NCI-H69 (cell line): Measurements from ENCODE around the gene KCNIP1.

ENCODE experiments used
- DNase-seq: peaks from one replicate; lab custom pipeline; 2025; lab: John Stamatoyannopoulos, UW

Gene KCNIP1

GRCh38 chr5:170711300-170711699 lies 207.5 kb downstream of the KCNIP1 start:
- no peak for DNase-seq

GRCh38 chr5:170715141-170715540 lies 211.3 kb downstream of the KCNIP1 start:
- no peak for DNase-seq

DNA sequence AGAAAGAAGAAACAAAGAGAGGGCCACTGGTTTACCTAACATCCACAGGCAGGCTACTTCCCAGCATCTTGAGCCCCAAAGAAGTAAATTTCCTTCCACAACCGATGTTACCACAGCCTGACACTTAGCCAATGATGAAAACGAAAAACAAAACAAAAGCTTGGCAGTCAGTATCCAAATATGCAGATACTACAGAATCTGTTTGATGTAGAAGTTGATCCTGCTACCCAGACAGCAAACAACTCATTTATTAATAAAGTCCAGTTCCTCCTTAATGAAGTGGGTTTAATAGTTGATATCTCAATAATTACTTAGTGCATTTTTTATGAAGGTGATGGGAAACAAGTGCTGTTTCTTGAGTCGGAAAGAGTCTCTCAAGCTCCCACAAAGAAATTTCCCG lies 212.6 kb downstream of the KCNIP1 start:
- no peak for DNase-seq

- no peak for DNase-seq
These were observed 215.7 kb downstream of the KCNIP1 start for GRCh38 chr5:170719551-170719950.

- no peak for DNase-seq
These were observed 216.4 kb downstream of the KCNIP1 start for GRCh38 chr5:170720179-170720578.

GRCh38 chr5:170720984-170721383 lies 217.2 kb downstream of the KCNIP1 start:
- DNase-seq, result no peak

DNA sequence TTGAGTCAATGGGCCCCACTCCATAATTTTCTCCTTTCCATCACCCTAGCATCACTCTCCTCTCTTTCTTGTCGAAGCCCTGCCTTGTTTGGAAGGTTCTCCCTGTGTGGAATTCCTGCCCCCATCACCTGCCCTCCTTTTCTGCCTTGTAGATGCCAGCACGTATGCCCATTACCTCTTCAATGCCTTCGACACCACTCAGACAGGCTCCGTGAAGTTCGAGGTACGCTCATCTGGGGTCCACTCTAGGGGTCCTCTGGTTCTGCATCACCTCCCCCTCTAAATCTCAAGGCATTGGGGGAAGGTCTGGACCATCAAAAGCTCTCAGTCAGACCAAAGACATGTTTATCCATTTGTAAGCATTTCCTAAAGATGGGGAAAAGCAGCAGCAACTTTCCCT lies 217.9 kb downstream of the KCNIP1 start:
- DNase-seq, result no peak

DNA sequence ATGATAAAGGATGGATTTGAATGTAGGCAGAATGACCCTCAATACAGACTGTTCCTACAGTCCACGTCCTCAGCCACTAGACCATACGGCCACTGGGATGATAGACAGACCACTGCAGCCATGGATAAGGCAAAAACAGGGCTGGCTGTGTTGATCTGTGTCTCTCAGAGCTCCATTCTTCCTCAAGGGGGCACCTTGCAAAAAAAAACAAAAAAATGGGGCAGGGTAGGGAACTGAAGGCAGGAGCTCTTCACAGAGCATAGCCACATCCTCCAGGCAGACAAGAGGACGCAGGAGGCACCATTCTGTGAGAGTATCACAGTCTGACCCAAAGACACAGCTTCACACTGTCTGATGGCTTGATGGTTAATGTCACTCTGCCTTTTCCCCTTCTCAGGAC lies 218.5 kb downstream of the KCNIP1 start:
- DNase-seq, result no peak

DNA sequence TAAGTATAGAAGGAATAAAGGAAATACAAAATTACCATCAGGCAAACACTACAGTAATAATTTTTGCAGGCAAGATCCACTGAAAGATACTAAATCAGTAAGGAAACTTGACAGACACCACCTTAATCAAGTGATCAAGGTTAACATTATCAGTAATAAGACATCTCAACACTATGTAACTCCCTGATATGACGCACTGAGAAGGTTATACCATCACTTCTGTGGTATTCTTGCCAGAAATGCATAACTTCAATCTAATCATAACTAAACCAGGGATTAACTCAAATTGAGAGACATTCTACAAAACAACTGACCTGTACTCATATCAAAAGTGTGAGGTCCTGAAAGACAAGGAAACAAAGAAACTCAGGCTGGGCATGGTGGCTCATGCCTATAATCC lies 227.2 kb downstream of the KCNIP1 start:
- DNase-seq, result no peak

GRCh38 chr5:170732685-170733084 lies 228.9 kb downstream of the KCNIP1 start:
- DNase-seq, result no peak

- no peak for DNase-seq
These were observed 233.1 kb downstream of the KCNIP1 start for GRCh38 chr5:170736966-170737365.

- DNase-seq, result no peak
These were observed 233.8 kb downstream of the KCNIP1 start for GRCh38 chr5:170737591-170737990.

DNA sequence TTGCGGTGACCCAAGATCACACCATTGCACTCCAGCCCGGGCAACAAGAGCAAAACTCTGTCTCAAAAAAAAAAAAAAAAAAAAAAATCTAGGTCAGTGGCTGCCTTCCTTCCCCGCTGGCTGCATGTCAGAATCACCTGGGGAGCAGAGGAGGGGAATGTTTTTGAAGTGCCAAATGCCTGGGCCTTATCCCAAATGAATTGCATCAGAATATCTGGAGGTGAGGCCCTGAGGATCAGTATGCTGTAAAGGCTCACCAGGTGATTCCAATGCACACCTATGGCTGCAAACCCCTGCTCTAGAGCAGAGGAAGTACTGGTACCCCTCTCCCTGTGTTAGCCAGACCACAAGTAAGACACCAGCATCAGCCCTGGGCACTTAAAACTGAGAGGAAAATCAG lies 235.0 kb downstream of the KCNIP1 start:
- no peak for DNase-seq

- DNase-seq, result no peak
These were observed 235.6 kb downstream of the KCNIP1 start for GRCh38 chr5:170739446-170739845.

DNA sequence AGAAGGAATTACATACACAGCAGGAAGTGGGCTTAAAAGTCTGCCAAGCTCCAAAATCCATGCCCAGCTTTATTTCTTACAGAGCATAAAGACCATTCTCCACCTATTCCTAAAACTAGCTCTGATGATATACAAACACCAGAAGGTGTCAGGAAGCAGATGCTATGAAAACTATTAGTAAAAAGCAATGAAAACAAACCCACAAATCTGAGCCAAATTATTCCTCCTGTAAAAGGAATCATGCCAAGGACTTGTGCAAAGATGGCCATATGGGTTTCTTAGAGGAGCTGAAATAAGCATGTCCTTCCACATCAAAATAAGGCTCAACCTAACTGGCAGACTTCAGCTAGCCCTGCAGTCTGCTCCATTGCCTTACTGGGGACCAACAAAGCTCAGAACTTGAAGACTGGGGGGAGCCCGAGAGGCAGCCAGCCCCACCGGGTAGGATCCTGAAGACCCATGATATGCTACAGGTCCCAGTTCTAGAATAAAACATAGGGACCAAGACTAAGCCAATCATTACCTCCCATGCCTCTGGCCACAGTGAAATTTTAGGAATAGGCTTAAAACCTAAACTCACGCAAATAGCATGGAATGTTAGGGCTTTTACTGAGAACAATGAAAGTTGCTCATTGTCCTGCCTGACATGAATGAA lies 236.9 kb downstream of the KCNIP1 start:
- DNase-seq, result peak; percentile 13

- no peak for DNase-seq
These were observed 238.0 kb downstream of the KCNIP1 start for GRCh38 chr5:170741801-170742200.

GRCh38 chr5:170743876-170744212 lies 240.0 kb downstream of the KCNIP1 start:
- peak; percentile 65 for DNase-seq

DNA sequence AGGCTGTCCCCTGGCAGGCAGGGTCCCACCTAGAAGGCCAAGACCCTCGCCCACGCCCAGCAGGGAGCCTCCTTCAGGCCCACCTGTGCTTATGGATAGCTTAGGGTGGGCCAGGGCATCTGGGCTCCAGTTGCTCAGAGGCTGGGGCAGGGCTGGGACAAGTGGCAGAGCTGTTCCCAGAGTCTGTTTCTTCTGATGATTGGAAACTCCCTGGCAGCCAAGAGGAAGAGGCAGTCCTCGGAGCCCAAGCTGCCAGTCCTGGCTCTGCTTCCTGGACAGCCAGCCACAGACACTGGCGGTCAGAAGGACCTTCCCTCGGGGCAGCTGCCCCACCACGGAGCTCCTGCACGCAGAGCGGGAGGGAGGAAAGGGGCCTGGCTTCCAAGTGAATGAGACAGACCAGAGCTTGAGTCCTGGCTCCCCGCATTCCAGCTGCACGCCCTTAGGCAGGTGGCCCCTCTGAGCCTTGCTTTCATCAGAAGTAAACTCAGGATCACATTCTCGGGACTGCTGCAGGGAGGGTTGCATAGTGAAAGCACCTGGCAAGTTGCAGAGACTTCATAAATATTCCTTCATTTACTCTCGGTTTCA lies 241.8 kb downstream of the KCNIP1 start:
- peak; percentile 66 for DNase-seq

- DNase-seq, result no peak
These were observed 242.5 kb downstream of the KCNIP1 start for GRCh38 chr5:170746075-170746960.

DNA sequence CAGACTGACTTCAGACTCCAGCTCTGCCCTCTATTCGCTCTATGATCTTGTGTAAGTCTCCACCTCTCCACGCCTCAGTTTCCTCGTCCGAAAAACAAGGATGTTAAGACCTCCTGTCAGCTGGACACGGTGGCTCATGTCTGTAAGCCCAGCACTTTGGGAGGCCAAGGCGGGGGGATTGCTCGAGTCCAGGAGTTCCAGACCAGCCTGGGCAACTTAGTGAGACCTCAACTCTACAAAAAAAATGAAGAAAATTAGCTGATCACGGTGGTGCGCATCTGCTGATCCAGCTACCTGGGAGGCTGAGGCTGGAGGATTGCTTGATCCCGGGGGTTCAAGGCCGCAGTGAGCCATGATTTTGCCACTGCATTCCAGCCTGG lies 243.1 kb downstream of the KCNIP1 start:
- DNase-seq, result no peak

DNA sequence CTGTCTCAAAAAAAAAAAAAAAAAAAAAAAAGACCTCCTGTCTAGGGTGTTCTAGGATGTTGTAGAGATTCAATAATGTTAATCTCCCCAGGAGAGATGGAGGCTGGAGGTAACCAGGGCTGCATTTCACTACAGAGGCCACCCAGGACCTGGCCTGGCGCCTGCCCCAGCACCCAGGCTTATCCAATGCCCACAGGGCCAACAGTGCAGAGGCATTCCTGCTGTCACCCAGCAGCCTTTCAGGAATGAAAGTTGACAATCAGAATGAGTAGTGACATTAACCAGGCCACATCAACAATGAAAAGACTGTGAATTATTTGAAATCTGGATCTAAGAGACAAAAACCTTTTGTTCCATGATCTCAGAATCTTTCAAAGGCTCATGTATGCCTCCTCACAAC lies 243.5 kb downstream of the KCNIP1 start:
- no peak for DNase-seq

GRCh38 chr5:170747851-170748250 lies 244.0 kb downstream of the KCNIP1 start:
- peak; percentile 36 for DNase-seq

- peak; percentile 8 for DNase-seq
These were observed 245.2 kb downstream of the KCNIP1 start for GRCh38 chr5:170748951-170749471.
